ENCODE results near the gene TXNDC16.

- TF ChIP-seq, protein P1, sequence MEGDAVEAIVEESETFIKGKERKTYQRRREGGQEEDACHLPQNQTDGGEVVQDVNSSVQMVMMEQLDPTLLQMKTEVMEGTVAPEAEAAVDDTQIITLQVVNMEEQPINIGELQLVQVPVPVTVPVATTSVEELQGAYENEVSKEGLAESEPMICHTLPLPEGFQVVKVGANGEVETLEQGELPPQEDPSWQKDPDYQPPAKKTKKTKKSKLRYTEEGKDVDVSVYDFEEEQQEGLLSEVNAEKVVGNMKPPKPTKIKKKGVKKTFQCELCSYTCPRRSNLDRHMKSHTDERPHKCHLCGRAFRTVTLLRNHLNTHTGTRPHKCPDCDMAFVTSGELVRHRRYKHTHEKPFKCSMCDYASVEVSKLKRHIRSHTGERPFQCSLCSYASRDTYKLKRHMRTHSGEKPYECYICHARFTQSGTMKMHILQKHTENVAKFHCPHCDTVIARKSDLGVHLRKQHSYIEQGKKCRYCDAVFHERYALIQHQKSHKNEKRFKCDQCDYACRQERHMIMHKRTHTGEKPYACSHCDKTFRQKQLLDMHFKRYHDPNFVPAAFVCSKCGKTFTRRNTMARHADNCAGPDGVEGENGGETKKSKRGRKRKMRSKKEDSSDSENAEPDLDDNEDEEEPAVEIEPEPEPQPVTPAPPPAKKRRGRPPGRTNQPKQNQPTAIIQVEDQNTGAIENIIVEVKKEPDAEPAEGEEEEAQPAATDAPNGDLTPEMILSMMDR (IDR thresholded peaks at IDR 0.05) = no peak
- TF ChIP-seq POLR2AphosphoS5 (IDR thresholded peaks at IDR 0.05) (no peak), POLR2A (IDR thresholded peaks at IDR 0.05) (no peak), EP300 (IDR thresholded peaks at IDR 0.05) (no peak)
Observed at GRCh38 chr14:52596320-52596719, 44.0 kb upstream of the TXNDC16 start.

Data from stomach (tissue), 4 donors.